Mesenchymal stem cell (in vitro differentiated cells and primary cell): ENCODE data around the gene NAP1L5.

Experiments
- DNase-seq: peaks from one replicate; pipeline ENCODE4 v3.0.0-alpha.2; 2013
- H2AFZ ChIP-seq: one replicate; pipeline ENCODE4 v1.6.1; 2013; ENCODE audit warnings: low read depth, mild to moderate bottlenecking, control low read depth, inconsistent platforms, low read length, moderate library complexity
- H2AK5ac ChIP-seq: 2 replicates; pipeline ENCODE4 v1.6.1; 2013; ENCODE audit warnings: low read length, moderate library complexity, mild to moderate bottlenecking, inconsistent platforms; ENCODE audit not compliant: severe bottlenecking
- H2BK120ac ChIP-seq: one replicate; pipeline ENCODE4 v1.6.1; 2013; ENCODE audit warnings: low read depth, mild to moderate bottlenecking, inconsistent platforms, low read length, moderate library complexity
- H2BK12ac ChIP-seq, 2 experiments: one replicate each; pipeline ENCODE4 v1.6.1; 2013; ENCODE audit warnings: inconsistent platforms in 2 of 2, low read length in 2 of 2, mild to moderate bottlenecking in 2 of 2, moderate library complexity in 2 of 2, control low read depth in 1 of 2
- H2BK15ac ChIP-seq: one replicate; pipeline ENCODE4 v1.6.1; 2013; ENCODE audit warnings: mild to moderate bottlenecking, low read depth, inconsistent platforms; ENCODE audit not compliant: poor library complexity, severe bottlenecking
- H2BK5ac ChIP-seq: 2 replicates; pipeline ENCODE4 v1.6.1; 2013; ENCODE audit warnings: low read depth, mild to moderate bottlenecking, low read length, control low read depth, inconsistent platforms; ENCODE audit not compliant: poor library complexity, severe bottlenecking
- H3K14ac ChIP-seq, 2 experiments: one replicate each; pipeline ENCODE4 v1.6.1; 2013; ENCODE audit warnings: inconsistent platforms in 2 of 2, low read length in 2 of 2, control low read depth in 1 of 2, mild to moderate bottlenecking in 1 of 2, moderate library complexity in 1 of 2
- H3K18ac ChIP-seq, 2 experiments: one replicate each; pipeline ENCODE4 v1.6.1; 2013; ENCODE audit warnings: inconsistent platforms in 2 of 2, low read length in 2 of 2, control low read depth in 1 of 2, low read depth in 1 of 2, mild to moderate bottlenecking in 1 of 2
- H3K23ac ChIP-seq, 2 experiments: one replicate each; pipeline ENCODE4 v1.6.1; 2013; ENCODE audit warnings: inconsistent platforms in 2 of 2, low read length in 2 of 2, mild to moderate bottlenecking in 2 of 2, moderate library complexity in 2 of 2, control low read depth in 1 of 2
- H3K27ac ChIP-seq: 2 replicates; pipeline ENCODE4 v1.5.1; 2013; ENCODE audit warnings: mild to moderate bottlenecking, moderate library complexity, low read length, control low read depth, inconsistent platforms; ENCODE audit not compliant: poor library complexity, severe bottlenecking
- H3K27me3 ChIP-seq, 2 experiments: 2 replicates each; pipeline versions ENCODE4 v1.6.1 to v1.7.0; 2013; ENCODE audit warnings: low read length in 2 of 2, mild to moderate bottlenecking in 2 of 2, moderate library complexity in 2 of 2, control low read depth in 1 of 2, inconsistent platforms in 1 of 2; ENCODE audit not compliant: control insufficient read depth in 1 of 2, insufficient read depth in 1 of 2
- H3K36me3 ChIP-seq, 2 experiments: 2 replicates each; pipeline versions ENCODE4 v1.6.1 to v1.7.0; 2013; ENCODE audit warnings: low read length in 2 of 2, control low read depth in 1 of 2, inconsistent platforms in 1 of 2, low read depth in 1 of 2, mild to moderate bottlenecking in 1 of 2; ENCODE audit not compliant: insufficient read depth in 2 of 2, control insufficient read depth in 1 of 2
- H3K4ac ChIP-seq, 2 experiments: one replicate each; pipeline ENCODE4 v1.6.1; 2013; ENCODE audit warnings: inconsistent platforms in 2 of 2, low read length in 2 of 2, mild to moderate bottlenecking in 2 of 2, moderate library complexity in 2 of 2, control low read depth in 1 of 2, low read depth in 1 of 2
- H3K4me1 ChIP-seq: 2 replicates; pipeline ENCODE4 v1.6.1; 2013; ENCODE audit warnings: low read depth, low read length, control low read depth; ENCODE audit not compliant: control insufficient read depth, insufficient read depth
- H3K4me2 ChIP-seq: 2 replicates; pipeline ENCODE4 v1.6.1; 2013; ENCODE audit warnings: low read length, mild to moderate bottlenecking, inconsistent platforms; ENCODE audit not compliant: poor library complexity, severe bottlenecking
- H3K4me3 ChIP-seq, 2 experiments: 2 replicates each; pipeline versions ENCODE4 v1.5.1 to v1.7.0; 2013; ENCODE audit warnings: low read length in 2 of 2, mild to moderate bottlenecking in 2 of 2, control low read depth in 1 of 2, low read depth in 1 of 2; ENCODE audit not compliant: insufficient read depth in 1 of 2
- H3K79me1 ChIP-seq: replicated peaks from 2 replicates; pipeline ENCODE4 v1.6.1; 2013; ENCODE audit warnings: mild to moderate bottlenecking, control low read depth, low read length, inconsistent platforms; ENCODE audit not compliant: poor library complexity, severe bottlenecking
- H3K9ac ChIP-seq: 2 replicates; pipeline ENCODE4 v1.7.0; 2013; ENCODE audit warnings: mild to moderate bottlenecking, low read length, moderate library complexity
- H3K9me3 ChIP-seq: 2 replicates; pipeline ENCODE4 v1.7.0; 2013; ENCODE audit warnings: mild to moderate bottlenecking, low read length; ENCODE audit not compliant: control insufficient read depth
- H4K8ac ChIP-seq: one replicate; pipeline ENCODE4 v1.6.1; 2013; ENCODE audit warnings: inconsistent platforms, mild to moderate bottlenecking, low read length, moderate library complexity
- H4K91ac ChIP-seq: one replicate; pipeline ENCODE4 v1.6.1; 2013; ENCODE audit warnings: mild to moderate bottlenecking, low read length, inconsistent platforms
- WGBS: methylation state at CpG from one replicate; pipeline ENCODE4 v1.1.7; 2013; ENCODE audit warnings: mixed read lengths; 5-methylcytosine and 5-hydroxymethylcytosine counted together

Gene NAP1L5

DNA sequence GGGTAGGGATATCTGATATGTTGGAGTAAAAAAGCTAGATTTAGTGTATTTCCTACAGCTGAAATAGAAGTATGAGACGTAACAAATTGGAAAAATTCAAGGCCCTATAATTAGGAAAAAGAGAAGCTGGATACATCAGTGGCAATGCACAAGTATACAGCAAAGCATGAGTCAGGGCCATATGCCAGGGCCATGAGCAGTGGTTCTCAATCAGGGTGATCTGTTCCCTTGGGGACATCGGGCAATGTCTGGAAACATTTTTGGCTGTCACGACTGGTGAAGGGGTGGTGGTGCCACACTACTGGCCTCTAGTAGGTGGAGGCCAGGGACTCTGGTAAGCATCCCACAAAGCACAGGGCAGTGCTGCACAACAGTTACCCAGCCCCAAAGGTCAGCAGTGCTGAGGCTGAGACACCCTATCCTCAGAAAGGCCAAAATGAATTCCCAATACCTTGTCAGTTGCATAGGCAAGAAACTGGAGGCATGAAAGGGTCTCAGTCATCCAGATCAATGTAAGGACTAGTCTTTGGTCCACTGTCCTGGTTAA is 36.8 kb upstream of the NAP1L5 start:
- Histone ChIP-seq H3K23ac (no peak overlapping the region), H4K91ac (no peak overlapping the region), H3K9ac (no peak overlapping the region), H3K27ac (no peak overlapping the region), H3K27me3 (no peaks in the 10 kb centered on the region), H3K14ac (no peak overlapping the region), H2AK5ac (peak overlapping the region; percentile 27), H3K4me2 (no peak overlapping the region), H2BK12ac (no peak overlapping the region), H3K79me1 (no peaks in the 10 kb centered on the region), H4K8ac (no peak overlapping the region), H3K4me1 (peaks cover 9% of the 10 kb centered on the region), H2BK120ac (no peak overlapping the region), H3K36me3 (peaks cover 12 to 65% of the 10 kb centered on the region in 2 experiments), H3K18ac (no peak overlapping the region), H3K9me3 (no peaks in the 10 kb centered on the region), H2AFZ (no peak overlapping the region), H3K4me3 (no peak overlapping the region), H3K4ac (no peak overlapping the region), H2BK15ac (no peak overlapping the region), H2BK5ac (no peak overlapping the region)
- WGBS = 94% methylated on average over 3 of the region's 3 CpGs
- DNase-seq = no peak

DNA sequence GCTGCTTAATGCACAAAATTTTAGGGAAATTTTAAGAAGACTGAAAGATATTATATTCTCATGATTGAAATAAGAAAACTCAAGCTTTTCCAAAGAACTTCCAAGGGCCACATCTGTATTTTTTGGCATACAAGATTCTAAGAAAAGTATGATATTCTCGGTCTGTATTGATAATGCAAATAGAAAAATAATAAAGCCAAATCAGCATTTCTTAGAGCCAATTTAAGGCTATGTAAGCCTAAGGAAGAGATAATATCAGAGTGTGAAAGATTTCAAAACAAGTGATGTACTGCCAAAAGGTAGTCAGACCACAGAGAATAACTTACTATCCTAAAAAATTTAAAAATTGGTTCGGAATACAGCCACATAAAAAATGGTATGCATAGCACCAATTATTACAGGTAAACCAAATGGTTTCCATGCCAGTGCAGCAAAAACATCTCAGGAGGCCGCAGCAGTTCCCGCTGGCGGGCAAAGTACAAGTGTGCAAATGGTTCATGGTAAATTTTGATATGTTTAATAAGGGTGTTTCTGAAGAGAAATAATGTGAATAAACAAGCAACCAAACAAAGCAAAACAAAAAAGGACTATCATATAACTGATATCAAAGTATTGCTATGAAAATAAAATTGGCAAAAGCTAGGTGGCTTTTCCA is 35.2 kb upstream of the NAP1L5 start:
- Histone ChIP-seq H4K91ac (no peak overlapping the region), H3K27ac (no peak overlapping the region), H3K27me3 (no peaks in the 10 kb centered on the region), H2BK12ac (no peak overlapping the region), H2BK120ac (no peak overlapping the region), H3K4me2 (no peak overlapping the region), H3K4me1 (peaks cover 3% of the 10 kb centered on the region), H4K8ac (no peak overlapping the region), H2AFZ (no peak overlapping the region), H2AK5ac (no peak overlapping the region), H3K4ac (no peak overlapping the region), H3K36me3 (peaks cover 20 to 69% of the 10 kb centered on the region in 2 experiments), H3K4me3 (no peak overlapping the region), H3K18ac (no peak overlapping the region), H3K9me3 (no peaks in the 10 kb centered on the region), H3K9ac (no peak overlapping the region), H3K23ac (no peak overlapping the region), H3K14ac (no peak overlapping the region), H2BK5ac (no peak overlapping the region), H3K79me1 (no peaks in the 10 kb centered on the region), H2BK15ac (no peak overlapping the region)
- 100% methylated on average over 4 of the region's 5 CpGs for WGBS
- DNase-seq = no peak

DNA sequence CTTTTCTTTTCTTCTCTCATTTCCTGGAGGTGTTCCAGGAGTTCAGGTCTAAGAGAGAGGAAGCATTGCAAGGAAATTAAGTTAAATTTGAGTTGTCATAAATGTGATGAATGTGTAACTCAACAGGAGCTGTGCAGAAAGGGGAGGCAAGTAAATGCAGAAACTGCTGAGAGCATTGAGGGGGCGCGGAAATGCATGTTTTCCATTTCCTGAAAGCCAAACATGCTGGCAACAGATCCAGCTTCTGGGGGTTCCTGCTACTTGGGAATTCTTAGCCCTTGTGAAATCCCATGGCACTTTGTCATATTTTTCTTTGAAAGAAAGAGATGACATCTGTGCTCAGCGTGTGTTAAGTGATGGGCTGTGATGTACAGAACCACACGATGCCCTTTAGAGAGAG is 33.8 kb upstream of the NAP1L5 start:
- Histone ChIP-seq H3K4me2 (no peak overlapping the region), H3K9ac (no peak overlapping the region), H3K14ac (no peak overlapping the region), H4K91ac (no peak overlapping the region), H2BK120ac (no peak overlapping the region), H3K4me1 (no peaks in the 10 kb centered on the region), H3K18ac (no peak overlapping the region), H4K8ac (no peak overlapping the region), H3K23ac (no peak overlapping the region), H2AFZ (no peak overlapping the region), H3K36me3 (peaks cover 28 to 77% of the 10 kb centered on the region in 2 experiments), H2AK5ac (no peak overlapping the region), H3K4me3 (no peak overlapping the region), H3K4ac (no peak overlapping the region), H2BK15ac (no peak overlapping the region), H3K27me3 (no peaks in the 10 kb centered on the region), H2BK12ac (no peak overlapping the region), H3K9me3 (no peaks in the 10 kb centered on the region), H2BK5ac (no peak overlapping the region), H3K79me1 (no peaks in the 10 kb centered on the region), H3K27ac (no peak overlapping the region)
- 75% methylated on average over 2 of the region's 4 CpGs for WGBS
- no peak for DNase-seq

DNA sequence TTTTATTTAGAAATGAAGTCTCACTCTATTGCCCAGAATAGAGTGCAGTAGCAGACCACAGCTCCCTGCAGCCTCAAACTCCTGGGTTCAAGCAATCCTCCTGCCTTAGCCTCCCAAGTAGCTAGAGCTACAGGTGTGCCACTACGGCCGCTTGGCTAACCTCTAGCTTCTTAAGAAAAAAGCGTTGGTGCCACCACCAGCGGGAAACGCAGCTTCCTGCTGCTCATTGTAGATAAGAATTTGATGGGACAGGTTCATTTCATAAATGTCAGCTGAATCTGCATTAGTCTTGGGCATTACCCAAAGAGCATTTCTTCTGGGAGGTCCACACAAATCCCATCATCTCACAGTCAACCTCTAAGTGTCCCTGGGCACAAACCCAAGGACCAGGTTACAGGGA is 33.2 kb upstream of the NAP1L5 start:
- H2BK12ac ChIP-seq = no peak overlapping the region
- H2BK5ac ChIP-seq = no peak overlapping the region
- H4K91ac ChIP-seq = no peak overlapping the region
- H2AFZ ChIP-seq = no peak overlapping the region
- H2AK5ac ChIP-seq = no peak overlapping the region
- H2BK120ac ChIP-seq = no peak overlapping the region
- H3K79me1 ChIP-seq = no peaks in the 10 kb centered on the region
- H3K23ac ChIP-seq = no peak overlapping the region
- H3K9me3 ChIP-seq = no peaks in the 10 kb centered on the region
- no peak overlapping the region for H3K4me2 ChIP-seq
- H2BK15ac ChIP-seq = no peak overlapping the region
- H3K4me3 ChIP-seq = no peak overlapping the region
- H3K18ac ChIP-seq = no peak overlapping the region
- H3K9ac ChIP-seq = no peak overlapping the region
- DNase-seq = no peak
- H3K36me3 ChIP-seq = peaks cover 28 to 72% of the 10 kb centered on the region in 2 experiments
- no peak overlapping the region for H3K27ac ChIP-seq
- no peak overlapping the region for H4K8ac ChIP-seq
- no peaks in the 10 kb centered on the region for H3K27me3 ChIP-seq
- H3K14ac ChIP-seq = no peak overlapping the region
- no peaks in the 10 kb centered on the region for H3K4me1 ChIP-seq
- no peak overlapping the region for H3K4ac ChIP-seq
- 100% methylated on average over 2 of the region's 5 CpGs for WGBS
